Urinary bladder (tissue), 4 donors: Measurements from ENCODE around the gene DCST2. TPM values are rescaled to one million over a fixed set of nuclear protein-coding genes. Genes with fewer than 3 reads are reported as not detected.

Experiments
- DNase-seq: peaks from one replicate; pipeline ENCODE4 v3.0.0-alpha.2; 2015; ENCODE audit errors: extremely low spot score
- H3K27ac ChIP-seq: one replicate; pipeline ENCODE4 v1.5.1; 2013; ENCODE audit warnings: low read depth, mild to moderate bottlenecking, moderate library complexity
- H3K36me3 ChIP-seq: one replicate; pipeline ENCODE4 v1.6.1; 2013; ENCODE audit warnings: mild to moderate bottlenecking, moderate library complexity; ENCODE audit not compliant: insufficient read depth
- H3K4me1 ChIP-seq: one replicate; pipeline ENCODE4 v1.6.1; 2013; ENCODE audit warnings: mild to moderate bottlenecking, moderate library complexity; ENCODE audit not compliant: insufficient read depth
- H3K4me3 ChIP-seq: one replicate; pipeline ENCODE4 v1.5.1; 2013; ENCODE audit warnings: low read depth, low read length
- WGBS: extraction: QIAGEN DNeasy Blood & Tissue Kit; methylation state at CpG from one replicate; pipeline ENCODE4 v1.1.7; 2013; 5-methylcytosine and 5-hydroxymethylcytosine counted together
- polyA plus RNA-seq: library from polyadenylated mRNA; stranded (reverse); fragments of 200-250 nt; gene quantifications from one replicate; pipeline ENCODE4 v1.2.3, GENCODE V29; 2013
- total RNA-seq: library from RNA; depleted of rRNA; stranded (reverse); fragments of >200 nt; gene quantifications from one replicate; pipeline ENCODE4 v1.2.3, GENCODE V29; 2014
- donor health status: healthy with polysubstance abuse.
- donor health status: healthy.

The DCST2 gene
- total and polyA plus RNA-seq, 2 donors: 0.53 to 1.2 TPM

DNA sequence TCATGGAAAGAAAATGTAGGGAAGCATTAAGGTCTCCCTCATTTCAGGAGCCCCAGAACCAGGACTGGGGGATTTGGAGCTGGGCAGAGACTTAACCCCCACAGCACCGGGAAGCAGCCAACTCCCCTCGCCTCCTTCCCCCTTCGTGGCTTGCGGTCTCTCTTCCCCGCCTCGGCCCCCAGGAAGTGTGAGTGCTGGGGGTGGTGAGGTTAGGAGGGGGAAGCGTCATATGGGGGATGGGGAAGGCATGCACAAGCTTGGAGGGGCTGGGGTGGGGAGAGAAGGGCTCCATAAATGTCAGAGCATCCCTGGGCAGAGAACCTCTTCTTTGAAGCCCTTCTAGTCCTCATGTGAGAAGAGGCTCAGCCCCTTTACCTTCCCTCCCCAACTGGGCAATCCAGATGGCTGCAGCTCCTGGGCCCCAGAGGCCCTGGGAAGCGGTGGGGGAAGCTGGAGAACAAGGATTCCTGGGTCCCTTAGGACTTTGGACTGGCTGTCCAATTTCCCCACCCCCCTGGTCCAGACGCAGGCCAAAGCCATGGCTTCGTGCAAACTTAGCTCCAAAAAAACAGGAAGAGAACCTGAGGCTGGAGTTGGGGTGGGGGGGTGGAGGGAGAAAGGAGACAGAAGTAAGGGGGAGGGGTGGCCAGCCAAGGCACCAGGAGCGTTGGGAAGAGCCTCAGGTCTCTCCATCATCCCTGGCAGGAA is 23.2 kb downstream of the DCST2 start:
- WGBS: 51% methylated on average over 11 of the region's 11 CpGs
- DNase-seq: no peak
- H3K36me3 ChIP-seq: no peaks in the 10 kb centered on the region
- H3K4me1 ChIP-seq: peaks cover 2% of the 10 kb centered on the region
- no peak overlapping the region for H3K4me3 ChIP-seq
- H3K27ac ChIP-seq: peak overlapping the region; percentile 51

DNA sequence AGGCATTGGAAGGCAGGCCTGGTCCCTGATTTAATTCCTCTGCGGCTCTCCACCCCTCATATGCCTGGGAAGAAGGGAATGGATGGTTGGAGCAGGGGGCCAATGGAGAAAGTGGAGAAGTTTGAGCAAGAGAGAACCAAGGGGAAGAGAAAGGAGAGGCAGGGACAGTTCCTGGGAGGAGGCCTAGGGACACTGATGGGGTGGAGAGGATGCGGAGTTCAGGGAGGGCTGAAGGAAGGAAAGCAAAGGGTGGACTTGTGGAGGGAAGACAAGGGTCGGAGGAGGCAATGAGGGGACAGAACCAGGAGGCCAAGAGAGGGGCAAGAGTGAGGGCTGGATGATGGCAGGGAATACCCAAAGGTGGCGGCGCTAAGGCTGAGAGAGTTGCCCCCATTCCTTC is 23.8 kb downstream of the DCST2 start:
- Histone ChIP-seq H3K27ac (no peak overlapping the region), H3K36me3 (no peaks in the 10 kb centered on the region), H3K4me3 (no peak overlapping the region), H3K4me1 (peaks cover 2% of the 10 kb centered on the region)
- DNase-seq: no peak
- WGBS: 91% methylated on average over 5 of the region's 5 CpGs

DNA sequence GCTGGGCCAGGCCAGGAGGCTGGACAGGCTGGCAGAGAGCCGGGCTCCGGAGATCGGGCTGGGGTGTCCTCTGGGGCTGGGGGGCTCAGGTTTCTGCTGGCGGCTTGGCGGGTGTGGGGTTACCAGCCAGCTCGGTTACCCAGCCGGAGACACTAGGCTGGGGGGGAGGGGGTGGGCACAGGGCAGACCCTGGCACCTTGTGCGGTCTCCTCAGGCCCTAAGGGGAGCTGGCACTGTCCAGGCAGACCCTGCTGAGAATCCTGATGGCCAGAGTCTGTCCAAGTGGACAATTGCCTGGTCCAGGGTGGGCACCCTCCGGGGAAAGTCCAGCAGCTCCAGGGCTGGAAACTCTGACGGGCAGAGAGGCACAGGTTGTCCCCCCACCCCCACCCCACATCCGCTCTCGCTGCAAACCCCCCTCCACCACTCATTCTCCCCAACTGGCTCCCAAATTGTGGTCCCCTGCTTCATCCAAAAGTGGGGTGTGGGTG is 24.3 kb downstream of the DCST2 start:
- peaks cover 2% of the 10 kb centered on the region for H3K4me1 ChIP-seq
- H3K36me3 ChIP-seq: no peaks in the 10 kb centered on the region
- no peak overlapping the region for H3K4me3 ChIP-seq
- H3K27ac ChIP-seq: no peak overlapping the region
- WGBS: 93% methylated on average over 12 of the region's 12 CpGs
- DNase-seq: no peak

DNA sequence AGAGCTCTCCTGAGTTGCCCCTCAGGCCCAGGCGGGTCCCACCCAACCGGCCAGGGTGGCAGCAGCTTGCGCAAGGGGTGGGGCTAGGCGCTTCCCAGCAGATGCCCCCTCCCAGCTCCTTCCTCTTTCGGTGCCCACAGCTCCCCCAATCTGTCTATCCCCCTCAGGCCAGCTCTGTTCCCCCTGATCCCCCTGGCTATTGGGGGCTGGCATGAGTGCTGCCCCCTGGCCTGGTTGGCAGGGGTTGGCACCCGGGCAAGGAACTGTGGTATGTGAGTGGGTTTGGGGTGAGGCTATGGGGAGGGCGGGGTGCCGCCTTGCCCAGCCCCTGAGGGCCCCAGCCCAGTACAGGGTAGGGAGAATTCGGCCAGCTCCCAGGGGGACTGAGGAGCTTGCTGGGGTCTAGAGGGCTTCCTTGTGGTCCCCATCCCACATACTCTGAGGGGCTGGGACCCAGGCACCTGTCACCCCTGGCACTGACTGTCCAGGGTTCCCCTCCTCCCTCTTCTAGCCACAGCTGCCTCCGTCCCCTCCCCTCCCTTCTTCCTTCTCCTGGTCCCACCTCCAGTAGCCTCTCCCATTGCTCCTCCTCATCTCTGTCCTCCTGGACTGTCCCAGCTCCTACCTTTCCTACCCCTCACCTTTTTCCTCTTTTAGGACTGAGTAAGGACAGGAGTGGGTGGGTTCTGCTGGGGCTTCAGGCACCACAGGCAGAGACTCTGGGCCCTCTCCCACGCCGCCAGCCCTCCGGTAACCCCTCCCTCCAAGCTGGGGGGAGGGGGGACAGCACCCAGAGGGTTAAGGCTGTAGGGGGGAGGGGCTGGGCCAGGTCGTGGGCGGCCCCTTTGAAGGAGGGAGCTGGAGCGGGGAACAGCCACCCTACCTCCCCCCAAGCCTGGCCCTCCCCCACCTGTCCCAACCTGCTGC is 25.3 kb downstream of the DCST2 start:
- no peak overlapping the region for H3K4me3 ChIP-seq
- H3K27ac ChIP-seq: peak overlapping the region; percentile 52
- no peak for DNase-seq
- peaks cover under 1% of the 10 kb centered on the region for H3K4me1 ChIP-seq
- no peaks in the 10 kb centered on the region for H3K36me3 ChIP-seq
- 71% methylated on average over 16 of the region's 16 CpGs for WGBS

DNA sequence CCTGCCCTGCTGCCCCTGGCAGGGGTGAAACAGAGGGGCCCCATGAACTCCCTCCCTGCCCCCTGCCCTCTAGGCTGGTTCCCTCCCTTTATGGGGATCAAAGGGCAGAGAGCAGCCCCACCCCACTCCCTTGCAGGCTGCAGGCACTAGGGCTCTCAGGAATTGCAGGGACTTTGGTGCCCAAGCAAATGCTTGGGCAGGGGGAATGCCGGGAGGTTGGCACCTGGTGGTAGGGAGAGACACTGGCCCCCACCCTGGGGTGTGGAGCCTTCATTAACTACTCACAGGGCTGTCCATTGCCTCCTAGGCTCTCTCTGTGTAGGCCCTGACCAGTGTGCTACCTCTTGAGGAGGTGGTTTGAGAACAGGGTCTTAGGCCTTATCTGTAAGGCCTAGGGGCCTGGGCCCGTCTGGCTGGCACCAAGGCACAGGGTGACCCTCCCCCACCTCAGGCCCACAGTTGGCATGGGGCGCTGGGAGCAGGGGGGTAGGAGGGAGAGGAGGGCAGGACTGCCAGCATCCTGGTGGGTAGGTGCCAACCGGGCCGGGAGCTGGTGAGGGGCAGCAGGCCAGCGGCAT is 26.2 kb downstream of the DCST2 start:
- Histone ChIP-seq H3K4me1 (no peaks in the 10 kb centered on the region), H3K36me3 (no peaks in the 10 kb centered on the region), H3K27ac (no peak overlapping the region), H3K4me3 (no peak overlapping the region)
- 79% methylated on average over 6 of the region's 6 CpGs for WGBS
- DNase-seq: no peak

DNA sequence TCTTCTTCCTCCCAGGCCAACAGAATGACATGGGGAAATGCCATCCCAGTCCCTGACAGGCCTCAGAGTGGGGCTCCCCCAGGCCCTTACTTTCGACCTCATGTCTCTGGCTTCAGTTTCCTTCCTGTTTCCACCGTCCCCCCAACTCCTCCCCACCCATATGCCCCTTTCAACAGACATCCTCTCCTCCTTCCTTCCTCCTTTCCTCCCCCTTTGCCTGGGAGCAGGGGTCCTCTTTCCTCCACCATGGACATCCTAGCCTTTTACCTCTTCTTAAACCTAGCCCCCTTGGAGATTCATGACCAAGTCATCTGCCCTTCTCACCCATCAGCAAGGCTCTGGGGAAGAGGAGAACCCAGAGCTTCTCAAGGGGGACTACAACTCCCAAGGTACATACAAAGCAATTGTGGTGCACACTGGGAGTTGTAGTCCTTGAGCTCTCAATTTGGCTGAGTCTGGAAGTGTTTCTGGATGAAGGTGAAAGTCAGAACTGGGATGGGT is 26.9 kb downstream of the DCST2 start:
- 62% methylated on average over 2 of the region's 2 CpGs for WGBS

DNA sequence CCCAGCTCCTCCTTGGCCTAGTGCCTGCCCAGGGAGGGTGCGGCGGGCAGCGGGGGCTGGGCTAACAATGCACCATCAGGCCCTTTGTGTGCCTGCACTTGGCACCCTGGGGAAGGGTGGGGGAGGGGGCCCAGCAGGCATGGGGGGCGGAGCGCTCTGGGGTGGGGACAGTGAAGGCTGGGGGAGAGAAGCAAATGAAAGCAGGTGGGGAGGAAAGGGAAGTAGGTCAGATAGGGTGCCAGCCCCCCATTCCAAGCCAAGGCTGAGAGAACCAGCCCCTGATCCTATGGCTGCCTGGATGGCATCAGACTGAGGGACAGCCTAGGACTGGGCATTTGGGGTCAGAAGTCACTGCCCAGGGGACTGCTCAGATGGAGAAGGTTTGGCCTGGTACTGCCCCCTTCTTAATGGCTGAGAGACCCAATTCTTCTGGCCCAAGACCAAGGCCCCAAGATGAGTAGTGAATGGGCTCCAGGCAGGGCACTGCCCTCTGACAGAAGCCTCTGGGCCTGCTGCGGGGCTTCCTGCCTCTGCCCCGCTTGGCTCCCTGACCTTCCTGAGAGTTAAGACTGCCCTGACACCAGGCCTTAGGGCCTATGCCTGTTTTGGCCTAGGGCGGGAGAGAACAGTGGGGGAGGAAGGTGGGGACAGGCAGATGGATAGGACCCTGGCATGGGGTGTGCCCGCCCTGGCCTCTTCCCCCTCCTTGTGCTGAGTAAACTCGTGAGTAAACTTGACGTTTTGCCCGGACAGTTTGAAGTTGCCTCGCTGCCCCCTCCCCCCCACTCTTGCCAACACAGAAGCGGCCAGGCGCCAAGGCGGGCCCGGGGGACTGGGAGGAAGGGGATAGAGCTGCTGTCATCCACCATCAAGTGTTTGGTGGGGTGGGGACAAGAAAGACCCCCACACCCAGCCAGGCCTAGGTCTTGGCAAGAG is 28.2 kb downstream of the DCST2 start:
- no peaks in the 10 kb centered on the region for H3K4me1 ChIP-seq

More for the DNA sequence above, 26.9 kb downstream of the DCST2 start:
- Histone ChIP-seq H3K36me3 (no peaks in the 10 kb centered on the region), H3K27ac (no peak overlapping the region), H3K4me1 (no peaks in the 10 kb centered on the region), H3K4me3 (no peak overlapping the region)
- DNase-seq: no peak

DNA sequence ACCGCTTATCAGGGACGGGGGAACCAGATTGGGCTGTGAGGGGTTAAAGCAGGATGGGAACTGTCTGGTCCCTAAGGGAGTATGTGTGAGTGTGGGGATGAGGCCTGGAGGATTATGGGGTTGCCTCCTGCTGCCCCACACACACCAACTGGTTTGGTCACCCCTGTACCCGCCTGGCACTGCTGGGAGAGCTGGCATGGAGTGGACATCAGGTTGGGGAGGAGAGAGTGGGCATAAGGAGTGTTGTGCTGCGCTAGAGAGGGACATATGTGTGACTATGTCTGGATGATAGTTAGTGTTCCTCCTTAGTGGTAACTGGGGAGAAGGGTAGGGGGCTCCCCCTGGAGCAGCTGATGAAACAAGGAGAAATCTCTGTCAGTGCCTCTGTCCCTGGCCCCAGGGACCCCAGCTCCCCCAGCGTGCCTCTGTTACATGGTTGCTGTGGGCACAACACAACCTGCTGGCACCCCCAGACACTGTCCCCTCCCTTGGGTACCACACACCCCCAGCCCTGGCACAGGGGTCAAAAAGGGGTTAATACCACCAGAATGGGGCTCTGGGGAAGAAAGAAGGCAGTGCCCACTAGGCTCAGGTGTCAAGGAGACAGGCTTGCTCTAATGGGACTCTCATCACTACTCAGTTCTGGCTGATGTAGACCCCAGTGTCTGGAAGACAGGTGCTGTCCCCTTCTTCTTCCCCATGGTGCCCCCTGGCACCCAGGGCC is 29.1 kb downstream of the DCST2 start:
- H3K4me3 ChIP-seq: peak overlapping the region; percentile 83
- no peak for DNase-seq
- WGBS: 41% methylated on average over 5 of the region's 5 CpGs
- peak overlapping the region; percentile 89 for H3K27ac ChIP-seq
- no peaks in the 10 kb centered on the region for H3K36me3 ChIP-seq
- no peaks in the 10 kb centered on the region for H3K4me1 ChIP-seq

More for the DNA sequence above, 28.2 kb downstream of the DCST2 start:
- peak overlapping the region; percentile 89 for H3K27ac ChIP-seq
- H3K36me3 ChIP-seq: no peaks in the 10 kb centered on the region
- H3K4me3 ChIP-seq: no peak overlapping the region
- no peak for DNase-seq
- WGBS: 53% methylated on average over 17 of the region's 17 CpGs

DNA sequence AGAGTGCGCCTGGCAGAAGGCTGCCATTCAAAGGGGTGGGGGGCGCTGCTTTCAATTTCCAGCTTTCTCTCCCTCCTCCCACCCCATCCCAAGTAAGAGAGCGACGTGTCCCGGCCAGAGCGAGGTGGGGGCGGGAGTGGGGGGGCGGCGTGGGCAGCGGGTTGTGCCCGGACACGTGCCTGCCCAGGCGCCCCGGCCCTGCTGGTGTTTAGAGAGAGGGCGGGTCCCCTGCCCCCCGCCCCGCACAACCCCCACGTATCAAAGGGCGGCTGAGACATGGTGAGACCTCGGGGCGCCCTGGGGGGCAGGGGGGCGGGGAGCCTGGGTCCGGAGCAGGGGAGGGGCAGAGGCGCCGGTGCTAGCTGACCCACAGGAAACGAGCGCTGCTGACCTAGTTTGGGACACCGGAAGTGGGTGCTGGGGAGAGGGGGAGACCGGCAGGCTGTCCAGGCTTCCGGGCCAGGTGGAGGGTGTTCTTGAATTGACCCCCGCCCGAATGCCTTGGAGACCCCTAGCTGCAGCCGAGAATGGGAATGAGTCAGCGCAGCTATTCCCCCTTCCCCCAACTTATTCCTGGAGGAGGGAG is 29.7 kb downstream of the DCST2 start:
- Histone ChIP-seq H3K4me1 (no peaks in the 10 kb centered on the region), H3K27ac (peak overlapping the region; percentile 89), H3K36me3 (no peaks in the 10 kb centered on the region), H3K4me3 (peak overlapping the region; percentile 83)
- no peak for DNase-seq
- WGBS: under 1% methylated on average over 34 of the region's 34 CpGs

DNA sequence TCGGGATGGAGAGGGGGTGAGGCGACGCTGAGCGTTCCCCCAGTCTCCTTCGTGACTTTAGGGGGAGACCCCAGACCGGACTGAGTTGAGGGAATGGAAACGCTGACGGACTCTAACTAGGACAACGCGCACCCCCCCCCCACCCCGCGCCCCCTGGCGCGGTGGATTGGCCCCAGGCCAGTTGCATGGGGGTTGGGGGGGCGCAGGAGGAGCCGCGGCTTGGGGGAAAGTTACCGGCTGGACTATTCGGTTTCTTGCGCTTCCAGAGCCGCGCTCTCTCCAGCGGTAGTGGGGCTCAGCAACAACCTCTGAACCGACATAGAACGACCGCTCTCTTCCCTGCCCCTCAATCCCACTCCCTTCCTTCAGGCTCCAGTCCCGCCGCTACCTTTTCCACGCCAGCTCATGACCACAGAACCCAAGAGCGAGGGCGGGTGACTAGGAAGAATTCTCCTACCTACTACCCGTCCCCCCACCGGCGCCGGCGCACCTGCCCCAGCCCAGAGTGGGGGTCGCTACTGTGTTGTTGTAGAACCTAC is 30.3 kb downstream of the DCST2 start:
- H3K4me3 ChIP-seq: peak overlapping the region; percentile 83
- no peak for DNase-seq
- peak overlapping the region; percentile 89 for H3K27ac ChIP-seq
- no peaks in the 10 kb centered on the region for H3K4me1 ChIP-seq
- H3K36me3 ChIP-seq: no peaks in the 10 kb centered on the region
- WGBS: under 1% methylated on average over 37 of the region's 37 CpGs

DNA sequence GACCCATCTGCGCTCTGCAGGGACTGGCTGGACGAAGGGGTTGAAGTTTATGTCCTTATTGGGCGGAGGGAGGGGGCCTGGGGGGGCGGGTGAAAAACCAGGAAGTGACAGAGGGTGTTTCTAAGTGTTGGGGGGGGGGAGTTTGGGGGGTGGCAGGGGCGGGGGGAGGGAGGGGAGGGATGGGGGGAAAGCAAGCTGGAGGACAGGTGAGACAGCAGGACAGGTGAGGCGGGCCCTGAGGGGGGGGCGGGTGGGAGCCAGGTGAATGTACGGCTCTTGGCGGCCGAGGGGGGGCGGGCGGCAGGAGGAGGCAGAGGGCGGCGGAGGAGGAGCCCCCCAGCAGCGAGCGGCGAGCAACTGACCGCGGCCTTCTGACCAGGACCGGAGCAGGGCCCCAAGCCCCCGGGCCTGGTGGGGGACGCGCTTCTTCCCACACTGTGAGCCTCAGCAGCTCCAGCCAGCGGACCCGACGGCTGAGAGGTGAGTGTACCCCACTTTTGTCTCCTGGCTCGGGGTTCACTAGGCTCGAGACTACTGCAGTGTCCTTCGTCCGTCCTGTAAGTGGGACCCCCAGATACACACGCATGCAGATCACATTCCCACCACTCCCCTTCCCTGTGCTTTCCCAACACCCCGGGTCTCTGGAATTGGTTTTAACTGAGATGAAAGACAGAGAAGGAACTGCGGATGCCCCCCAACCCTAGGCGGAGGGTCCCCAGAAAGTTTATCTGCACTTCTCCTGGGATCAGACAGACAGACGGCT is 30.9 kb downstream of the DCST2 start, which contains the start of gene ZBTB7B:
ZBTB7B (plus strand) TSS at position 339 of the 763 bp plus-strand sequence. CDS start 11,859 bp downstream, outside the sequence.
- DNase-seq: no peak
- under 1% methylated on average over 34 of the region's 35 CpGs for WGBS
- Histone ChIP-seq H3K27ac (peak within 1 kb of the TSS; percentile 89), H3K4me3 (peak within 1 kb of the TSS; percentile 83), H3K4me1 (no peaks in the 10 kb centered on the region), H3K36me3 (no peaks in the 10 kb centered on the region)
